DLD1 (cell line): ENCODE measurements around the gene L1CAM.

Source experiments
- in situ Hi-C: cut with HindIII; loops from 2 replicates; pipeline ENCODE4 v1.10.0; 2017; ENCODE audit warnings: low sequenced_read_pairs

L1CAM gene

DNA sequence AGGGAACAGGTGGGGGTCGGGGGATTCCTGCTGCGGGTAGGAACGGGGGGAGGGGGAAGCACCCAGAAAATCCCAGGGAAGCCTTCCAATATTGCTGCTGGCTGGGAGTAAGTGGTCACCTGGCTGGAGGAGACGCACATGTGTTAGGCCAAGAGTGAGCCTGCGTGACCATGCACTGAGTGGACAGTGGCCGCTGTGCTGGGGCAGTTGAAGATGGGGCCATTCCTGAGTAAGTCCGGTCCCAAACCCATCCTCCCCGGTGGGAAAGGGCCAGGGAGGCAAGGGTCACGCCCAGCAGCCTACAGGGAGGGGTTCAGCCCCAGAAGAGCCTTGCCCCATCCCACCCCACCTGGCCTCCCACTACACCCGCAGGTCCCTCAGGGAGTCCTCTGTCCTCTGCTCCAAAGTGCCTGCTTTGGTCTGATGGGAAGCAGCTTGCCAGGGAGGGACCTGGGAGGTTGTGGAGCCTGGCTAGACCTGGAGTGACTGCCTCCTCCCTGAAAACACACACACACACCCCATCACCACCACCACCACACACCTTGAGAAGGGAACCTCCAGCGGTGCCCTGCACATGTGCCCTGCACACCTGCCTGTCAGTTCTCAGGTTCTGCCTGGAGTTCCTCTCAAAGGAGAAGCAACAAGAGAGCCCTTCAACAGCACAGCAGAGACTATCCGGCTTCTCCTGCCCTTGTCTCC is 6.1 kb downstream of the L1CAM start:
- in situ Hi-C loops = no loop called here

DNA sequence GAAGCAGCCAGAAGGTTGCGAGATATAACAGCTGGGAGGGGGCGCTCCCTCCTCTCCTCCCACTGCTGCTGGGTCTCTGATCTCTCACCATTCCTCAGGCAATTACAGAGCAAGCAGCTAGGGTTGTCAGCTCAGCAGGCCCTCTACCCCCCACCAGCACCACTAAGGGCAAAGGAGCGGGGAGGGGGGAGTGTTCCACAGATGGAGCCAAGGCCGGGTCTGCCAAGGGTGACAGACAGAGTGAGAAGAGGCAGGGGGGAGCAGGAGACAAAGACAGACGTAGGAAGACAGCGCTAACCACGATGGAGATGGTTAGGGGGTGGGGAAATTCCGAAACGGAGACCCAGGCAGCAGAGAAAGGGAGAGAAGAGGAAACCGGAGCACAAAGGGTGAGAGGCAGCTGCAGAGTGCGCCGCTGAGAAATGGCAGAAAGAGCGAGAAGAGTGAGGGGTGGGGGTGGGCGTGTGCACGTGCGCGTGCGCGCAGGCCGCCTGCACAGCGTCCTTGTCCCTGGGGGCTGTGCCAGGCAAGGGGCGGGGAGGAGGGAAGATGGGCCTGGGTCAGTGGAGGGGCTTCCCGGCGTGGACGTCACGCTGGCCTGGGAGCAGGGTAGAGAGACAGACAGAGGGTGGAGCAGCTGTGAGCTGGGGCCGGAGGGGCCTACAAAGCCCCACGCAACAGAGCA is 6.9 kb downstream of the L1CAM start:
- in situ Hi-C loops = no loop called here

- in situ Hi-C loops = no loop called here
Observed at GRCh38 chrX:153878345-153878744, 7.6 kb downstream of the L1CAM start.

DNA sequence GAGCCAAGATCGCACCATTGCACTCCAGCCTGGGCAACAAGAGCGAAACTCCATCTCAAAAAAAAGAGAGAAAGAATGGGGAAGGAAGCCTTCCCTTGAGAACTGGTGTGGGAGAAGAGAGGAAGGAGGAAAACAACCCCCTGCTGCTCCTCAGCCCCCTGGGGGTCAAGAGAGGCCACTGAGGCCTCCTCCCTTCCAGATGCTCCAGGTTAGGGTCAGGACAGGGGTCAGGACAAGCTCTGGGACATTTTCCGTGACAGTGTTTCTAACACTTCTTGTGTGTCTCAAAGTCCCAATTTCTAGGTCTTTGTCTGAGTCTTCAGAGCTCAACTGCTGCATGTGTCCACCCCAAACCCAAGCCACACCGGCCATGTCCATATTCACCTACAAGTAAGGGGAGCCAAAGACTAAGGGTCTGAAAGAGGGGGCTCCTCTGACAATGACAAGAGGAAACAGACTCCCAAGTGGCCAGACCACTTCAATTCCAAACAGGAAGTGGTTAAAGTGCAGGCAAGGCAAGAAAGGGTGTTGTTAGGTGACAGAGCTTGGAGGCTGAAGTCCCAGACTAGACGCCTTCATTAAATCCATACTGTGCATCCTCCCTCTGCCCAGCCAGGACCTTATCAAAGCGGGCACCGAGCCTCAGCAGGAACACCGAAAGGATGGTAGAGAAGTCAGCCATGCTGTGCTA is 8.3 kb downstream of the L1CAM start:
- in situ Hi-C loops = no loop called here

DNA sequence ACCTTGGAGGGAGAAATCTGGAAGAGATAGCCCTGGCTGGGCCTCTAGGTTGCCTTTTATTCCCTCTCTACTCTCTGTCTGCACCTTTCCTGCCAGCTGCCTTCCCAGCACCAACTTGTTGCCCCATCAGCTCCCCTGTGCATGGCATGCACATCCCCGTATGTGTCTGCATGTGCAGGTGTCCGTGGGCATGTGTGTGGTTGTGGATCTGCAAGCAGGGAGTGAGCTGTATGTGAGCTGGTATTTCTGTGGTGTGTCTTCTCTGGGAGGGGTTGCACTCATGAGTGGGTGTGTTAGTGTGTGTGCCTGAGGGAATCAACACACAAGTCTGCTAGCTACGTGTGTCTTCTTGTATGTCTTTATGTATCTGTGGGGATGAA is 9.9 kb downstream of the L1CAM start:
- in situ Hi-C loops = no loop called here

GRCh38 chrX:153875391-153876111 is 10.4 kb downstream of the L1CAM start:
- in situ Hi-C loops = no loop called here

- in situ Hi-C loops = no loop called here
Observed at GRCh38 chrX:153874366-153875125, 11.4 kb downstream of the L1CAM start.

- in situ Hi-C loops = no loop called here
Observed at GRCh38 chrX:153874085-153874365, 11.9 kb downstream of the L1CAM start.

DNA sequence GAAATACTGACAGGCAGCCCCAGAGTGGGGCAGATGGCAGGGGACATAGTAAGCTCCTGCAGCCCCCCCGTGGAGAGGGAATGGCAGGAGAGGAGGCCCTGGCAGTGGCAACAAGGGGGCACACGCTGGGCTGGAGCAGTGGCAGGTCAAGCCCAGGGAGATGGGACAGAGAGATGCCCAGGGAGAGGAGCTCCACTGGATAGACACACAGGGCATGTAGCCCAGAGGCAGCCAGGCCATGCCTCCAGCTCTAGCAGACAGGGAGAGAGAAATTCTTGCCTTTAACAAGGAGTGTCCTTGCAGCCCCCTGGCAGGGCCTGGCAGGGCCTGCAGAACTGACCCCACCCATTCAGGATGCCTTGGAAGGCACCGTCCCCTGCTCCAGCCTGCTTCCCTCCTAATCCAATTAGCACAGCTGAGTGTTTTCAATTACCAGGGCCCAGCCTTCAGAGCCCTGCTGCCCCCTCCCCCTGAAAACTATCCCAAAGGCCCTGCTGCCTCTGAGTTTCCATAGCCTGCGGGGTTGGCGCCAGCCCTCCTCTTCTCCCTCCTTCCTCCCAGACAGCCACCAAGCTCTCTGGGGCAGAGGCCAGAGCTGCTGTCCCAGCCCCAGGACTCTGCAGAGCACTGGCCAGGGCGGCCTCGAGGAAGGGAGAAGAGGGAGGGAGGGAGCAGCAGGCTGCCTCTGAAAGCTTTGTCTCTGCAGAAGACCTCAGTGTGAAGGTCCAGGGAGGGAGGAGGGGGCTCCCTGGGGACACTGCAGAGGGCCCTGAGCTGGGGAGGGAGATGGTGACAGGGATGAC is 12.5 kb downstream of the L1CAM start:
- in situ Hi-C loops = no loop called here

- in situ Hi-C loops = no loop called here
Observed at GRCh38 chrX:153871946-153872878, 13.8 kb downstream of the L1CAM start.

- in situ Hi-C loops = no loop called here
Observed at GRCh38 chrX:153871451-153871850, 14.5 kb downstream of the L1CAM start.

- in situ Hi-C loops = no loop called here
Observed at GRCh38 chrX:153870791-153871360, 15.1 kb downstream of the L1CAM start.

GRCh38 chrX:153870288-153870690 is 15.7 kb downstream of the L1CAM start:
- in situ Hi-C loops = no loop called here

GRCh38 chrX:153869473-153870287 is 16.3 kb downstream of the L1CAM start:
- in situ Hi-C loops = no loop called here

DNA sequence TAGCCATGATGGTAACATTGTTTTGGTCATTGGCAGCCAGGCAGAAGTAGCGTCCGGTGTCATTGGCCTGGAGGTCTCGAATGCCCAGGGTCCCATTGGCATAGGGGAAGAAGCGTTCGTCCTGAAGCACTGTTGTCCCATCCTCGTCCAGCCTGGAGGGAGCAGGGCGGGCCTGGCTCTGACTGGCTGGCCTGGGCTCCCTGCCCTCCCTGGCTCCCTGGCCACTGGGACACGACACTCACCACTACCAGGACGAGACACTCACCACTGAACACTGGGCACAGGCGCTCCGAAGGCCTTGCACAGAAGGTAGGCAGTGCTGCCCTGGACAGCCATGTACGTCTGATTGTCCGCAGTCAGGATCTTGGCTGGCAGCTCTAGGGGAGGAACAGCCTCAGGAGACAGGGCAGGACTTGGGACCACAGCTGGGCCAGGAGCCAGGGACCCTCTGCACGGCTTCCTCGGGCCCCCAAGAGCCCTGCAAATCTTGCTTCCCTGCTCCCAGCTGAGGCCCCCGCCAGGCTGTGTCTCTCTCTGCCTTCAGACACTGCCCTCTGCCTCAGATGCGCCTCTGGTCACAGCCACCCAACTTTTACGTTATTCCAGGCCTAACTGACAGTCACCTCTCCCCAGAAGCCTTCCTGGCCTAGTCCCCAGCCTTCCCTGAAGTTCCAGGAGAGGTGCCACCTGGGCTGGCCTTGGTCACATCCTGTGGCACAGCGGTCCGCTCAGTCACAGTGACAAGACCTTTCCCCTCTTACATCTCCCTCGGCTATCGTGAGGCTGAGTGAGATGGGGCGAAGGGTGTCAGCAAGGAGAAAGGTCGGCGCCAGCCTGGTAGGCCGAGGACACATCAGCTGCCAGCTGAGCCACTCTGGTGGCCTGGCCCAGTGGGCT is 17.1 kb downstream of the L1CAM start:
- in situ Hi-C loops = no loop called here

GRCh38 chrX:153867671-153868070 is 18.3 kb downstream of the L1CAM start:
- in situ Hi-C loops = no loop called here

- in situ Hi-C loops = no loop called here
Observed at GRCh38 chrX:153867139-153867538, 18.8 kb downstream of the L1CAM start.
